GM12801 (cell line): ENCODE measurements around the gene IL15RA.

Source experiments
- CTCF ChIP-seq: IDR thresholded peaks from one replicate; pipeline ENCODE4 v1.5.1; 2011; ENCODE audit warnings: control low read depth; ENCODE audit not compliant: insufficient read length; ENCODE audit errors: extremely low read depth

Gene IL15RA

GRCh38 chr10:5959581-5960069 lies 17.7 kb downstream of the IL15RA start:
- no peak for TF ChIP-seq CTCF

GRCh38 chr10:5959142-5959541 lies 18.2 kb downstream of the IL15RA start:
- TF ChIP-seq CTCF: no peak

GRCh38 chr10:5958675-5959074 lies 18.7 kb downstream of the IL15RA start:
- no peak for TF ChIP-seq CTCF

GRCh38 chr10:5958077-5958476 lies 19.3 kb downstream of the IL15RA start:
- TF ChIP-seq CTCF: no peak

GRCh38 chr10:5956146-5956936 lies 21.0 kb downstream of the IL15RA start:
- no peak for TF ChIP-seq CTCF

GRCh38 chr10:5953676-5954075 lies 23.7 kb downstream of the IL15RA start:
- no peak for TF ChIP-seq CTCF

- TF ChIP-seq CTCF: no peak
Observed at GRCh38 chr10:5952731-5953385, 24.5 kb downstream of the IL15RA start.
